ENCODE results near the gene CD81.

Gene CD81

GRCh38 chr11:2361565-2361964 is 15.5 kb upstream of the CD81 start:
- no peaks in the 10 kb centered on the region for H3K79me2 ChIP-seq (ENCODE audit: insufficient read depth, low read length)
- TF ChIP-seq EZH2phosphoT487 (IDR thresholded peaks at IDR 0.05; ENCODE audit: borderline replicate concordance) (no peak), CTCF (conservative IDR thresholded peaks at IDR 0.05; ENCODE audit: low read length) (no peak)
- no peaks in the 10 kb centered on the region for H3K36me3 ChIP-seq (ENCODE audit: insufficient read depth, low read length)
- no peaks in the 10 kb centered on the region for H3K9me3 ChIP-seq (ENCODE audit: insufficient read depth, low read depth, low read length)
- no peaks in the 10 kb centered on the region for H3K9me2 ChIP-seq (replicated peaks; ENCODE audit: low read depth, low read length)
- H3K27me3 ChIP-seq (ENCODE audit: insufficient read depth, low read length, poor library complexity, severe bottlenecking) = no peaks in the 10 kb centered on the region
- no peak overlapping the region for H2AFZ ChIP-seq (ENCODE audit: low read length)
- H3K4me2 ChIP-seq (ENCODE audit: low read depth, low read length, poor library complexity, severe bottlenecking) = no peak overlapping the region
- no peaks in the 10 kb centered on the region for H3F3A ChIP-seq (ENCODE audit: low read depth)
- no peak overlapping the region for H3K4me3 ChIP-seq (ENCODE audit: low read length, poor library complexity, severe bottlenecking)
- no peaks in the 10 kb centered on the region for H4K20me1 ChIP-seq (ENCODE audit: insufficient read depth, low read length, poor library complexity, severe bottlenecking)
- no peak overlapping the region for H3K9ac ChIP-seq (ENCODE audit: low read depth, low read length, poor library complexity, severe bottlenecking)
- no peaks in the 10 kb centered on the region for H3K4me1 ChIP-seq (ENCODE audit: insufficient read depth, low read length, poor library complexity, severe bottlenecking)

- no peak for TF ChIP-seq EZH2phosphoT487 (IDR thresholded peaks at IDR 0.05; ENCODE audit: borderline replicate concordance)
- TF ChIP-seq CTCF (conservative IDR thresholded peaks at IDR 0.05; ENCODE audit: low read length) = no peak
- H3K4me2 ChIP-seq (ENCODE audit: low read depth, low read length, poor library complexity, severe bottlenecking) = no peak overlapping the region
These were observed 14.7 kb upstream of the CD81 start for GRCh38 chr11:2362414-2362813.

GRCh38 chr11:2363130-2363529 is 14.0 kb upstream of the CD81 start:
- H2AFZ ChIP-seq (ENCODE audit: low read length) = no peak overlapping the region
- no peaks in the 10 kb centered on the region for H3K4me1 ChIP-seq (ENCODE audit: insufficient read depth, low read length, poor library complexity, severe bottlenecking)
- no peaks in the 10 kb centered on the region for H3K36me3 ChIP-seq (ENCODE audit: insufficient read depth, low read length)
- H3K79me2 ChIP-seq (ENCODE audit: insufficient read depth, low read length) = no peaks in the 10 kb centered on the region
- no peak overlapping the region for H3K4me3 ChIP-seq (ENCODE audit: low read length, poor library complexity, severe bottlenecking)
- H3K9ac ChIP-seq (ENCODE audit: low read depth, low read length, poor library complexity, severe bottlenecking) = no peak overlapping the region
- H3F3A ChIP-seq (ENCODE audit: low read depth) = no peaks in the 10 kb centered on the region
- H3K9me2 ChIP-seq (replicated peaks; ENCODE audit: low read depth, low read length) = no peaks in the 10 kb centered on the region
- H3K27me3 ChIP-seq (ENCODE audit: insufficient read depth, low read length, poor library complexity, severe bottlenecking) = no peaks in the 10 kb centered on the region
- TF ChIP-seq CTCF (conservative IDR thresholded peaks at IDR 0.05; ENCODE audit: low read length) = no peak
- H4K20me1 ChIP-seq (ENCODE audit: insufficient read depth, low read length, poor library complexity, severe bottlenecking) = no peaks in the 10 kb centered on the region
- H3K4me2 ChIP-seq (ENCODE audit: low read depth, low read length, poor library complexity, severe bottlenecking) = no peak overlapping the region
- H3K9me3 ChIP-seq (ENCODE audit: insufficient read depth, low read depth, low read length) = no peaks in the 10 kb centered on the region

More at GRCh38 chr11:2362414-2362813, 14.7 kb upstream of the CD81 start:
- Histone ChIP-seq H3K27me3 (ENCODE audit: insufficient read depth, low read length, poor library complexity, severe bottlenecking) (no peaks in the 10 kb centered on the region), H3K36me3 (ENCODE audit: insufficient read depth, low read length) (no peaks in the 10 kb centered on the region), H3F3A (ENCODE audit: low read depth) (no peaks in the 10 kb centered on the region), H3K79me2 (ENCODE audit: insufficient read depth, low read length) (no peaks in the 10 kb centered on the region), H2AFZ (ENCODE audit: low read length) (no peak overlapping the region), H3K4me1 (ENCODE audit: insufficient read depth, low read length, poor library complexity, severe bottlenecking) (no peaks in the 10 kb centered on the region), H3K4me3 (ENCODE audit: low read length, poor library complexity, severe bottlenecking) (no peak overlapping the region), H4K20me1 (ENCODE audit: insufficient read depth, low read length, poor library complexity, severe bottlenecking) (no peaks in the 10 kb centered on the region), H3K9me3 (ENCODE audit: insufficient read depth, low read depth, low read length) (no peaks in the 10 kb centered on the region), H3K9me2 (replicated peaks; ENCODE audit: low read depth, low read length) (no peaks in the 10 kb centered on the region), H3K9ac (ENCODE audit: low read depth, low read length, poor library complexity, severe bottlenecking) (no peak overlapping the region)

Data from Loucy (cell line).